SK-N-SH (cell line): ENCODE measurements around the gene MBNL1. TPM values are rescaled to one million over a fixed set of nuclear protein-coding genes. Genes with fewer than 3 reads are reported as not detected.

Experiments
- CTCF ChIA-PET: fragments of 300-600, 350-600 bp; formaldehyde crosslinking; extraction: SDS; loops from one replicate; lab custom pipeline; 2021; lab: Yijun Ruan, JAX
- POLR2A ChIA-PET: fragments of 350-600 bp; sonication (Branson Sonifier 250); formaldehyde crosslinking; extraction: SDS; loops from one replicate; lab custom pipeline; 2020; ENCODE audit warnings: antibody characterized with exemption, inconsistent platforms; lab: Yijun Ruan, JAX
- DNase-seq: peaks from one replicate; pipeline ENCODE4 v3.0.0; 2012
- H2AFZ ChIP-seq: fragments of 200-600 bp; sonication (generic); 2 replicates; pipeline ENCODE4 v1.8.1; 2016; ENCODE audit warnings: antibody characterized with exemption, mild to moderate bottlenecking, low read depth
- H3F3A ChIP-seq: fragments of 200-600 bp; sonication (generic); replicated peaks from 2 replicates; pipeline ENCODE3; 2016; ENCODE audit warnings: antibody characterized with exemption, mild to moderate bottlenecking; ENCODE audit not compliant: insufficient read depth
- H3K27ac ChIP-seq, 2 experiments: fragments of 200-500 bp in 1 of 2; fragments of 200-600 bp in 1 of 2; sonication (Bioruptor generic) in 1 of 2; sonication (generic), shearing (Covaris generic) in 1 of 2; 2 replicates each; pipeline versions ENCODE4 v1.5.1 to v1.6.1; 2014 to 2016; ENCODE audit warnings: low read depth in 2 of 2, inconsistent platforms in 1 of 2, low read length in 1 of 2, mild to moderate bottlenecking in 1 of 2, mixed read lengths in 1 of 2
- H3K27me3 ChIP-seq: fragments of 200-600 bp; sonication (generic), shearing (Covaris generic); 2 replicates; pipeline ENCODE4 v1.6.1; 2016; ENCODE audit warnings: mixed run types; ENCODE audit not compliant: insufficient read depth
- H3K36me3 ChIP-seq, 2 experiments: fragments of 200-500 bp in 1 of 2; fragments of 200-600 bp in 1 of 2; sonication (Bioruptor generic) in 1 of 2; sonication (generic) in 1 of 2; replicated peaks in 1 of 2; 2 replicates each; pipeline versions ENCODE3 to v1.5.1; 2014 to 2016; ENCODE audit warnings: low read length in 1 of 2, mild to moderate bottlenecking in 1 of 2; ENCODE audit not compliant: insufficient read depth in 2 of 2, control insufficient read depth in 1 of 2
- H3K4me1 ChIP-seq, 2 experiments: fragments of 200-500 bp in 1 of 2; fragments of 200-600 bp in 1 of 2; sonication (Bioruptor generic) in 1 of 2; sonication (generic), shearing (Covaris generic) in 1 of 2; 2 replicates each; pipeline versions ENCODE4 v1.5.1 to v1.6.1; 2014 to 2016; ENCODE audit warnings: low read depth in 1 of 2, low read length in 1 of 2, mixed run types in 1 of 2; ENCODE audit not compliant: insufficient read depth in 2 of 2, control insufficient read depth in 1 of 2
- H3K4me2 ChIP-seq: fragments of 200-600 bp; sonication (generic), shearing (Covaris generic); 2 replicates; pipeline ENCODE4 v1.6.1; 2017; ENCODE audit warnings: mixed run types
- H3K4me3 ChIP-seq, 2 experiments: fragments of 200-500 bp in 1 of 2; fragments of 200-600 bp in 1 of 2; sonication (Bioruptor generic) in 1 of 2; sonication (generic), shearing (Covaris generic) in 1 of 2; 2 replicates each; pipeline versions ENCODE4 v1.5.1 to v1.8.1; 2014 to 2016; ENCODE audit warnings: low read depth in 2 of 2, inconsistent platforms in 1 of 2, low read length in 1 of 2, mild to moderate bottlenecking in 1 of 2, mixed read lengths in 1 of 2, moderate library complexity in 1 of 2
- H3K79me2 ChIP-seq: fragments of 200-600 bp; sonication (generic); 2 replicates; pipeline ENCODE4 v1.8.1; 2017; ENCODE audit warnings: mild to moderate bottlenecking; ENCODE audit not compliant: insufficient read depth
- H3K9ac ChIP-seq: fragments of 200-600 bp; sonication (generic); 2 replicates; pipeline ENCODE4 v1.6.1; 2017; ENCODE audit warnings: mixed run types
- H3K9me2 ChIP-seq: fragments of 200-600 bp; sonication (generic); 2 replicates; pipeline ENCODE4 v1.6.1; 2017; ENCODE audit warnings: mixed run types
- H3K9me3 ChIP-seq: fragments of 200-600 bp; sonication (generic); 2 replicates; pipeline ENCODE4 v1.6.1; 2017; ENCODE audit warnings: mixed run types, mild to moderate bottlenecking, moderate library complexity
- H4K20me1 ChIP-seq: fragments of 200-600 bp; sonication (generic); 2 replicates; pipeline ENCODE4 v1.6.1; 2017; ENCODE audit warnings: mild to moderate bottlenecking, mixed run types; ENCODE audit not compliant: insufficient read depth
- EP300 ChIP-seq, 2 experiments: IDR thresholded peaks; 2 replicates each; pipeline versions ENCODE4 v1.4.0 to v1.6.1; 2012; ENCODE audit warnings: borderline replicate concordance in 1 of 2, low read depth in 1 of 2, low read length in 1 of 2
- EZH2phosphoT487 ChIP-seq: fragments of 200-600 bp; sonication (generic); IDR thresholded peaks from 2 replicates; pipeline ENCODE4 v1.6.1; 2017; ENCODE audit warnings: low read depth, mixed run types, mild to moderate bottlenecking, antibody characterized with exemption, moderate library complexity, borderline replicate concordance
- IRF3 ChIP-seq: fragments of 150-350 bp; IDR thresholded peaks from 2 replicates; pipeline ENCODE4 v1.6.1; 2016; ENCODE audit warnings: mild to moderate bottlenecking, low read depth, low read length
- MAX ChIP-seq: IDR thresholded peaks from 2 replicates; pipeline ENCODE4 v1.4.0; 2012; ENCODE audit warnings: low read depth
- MEF2A ChIP-seq: IDR thresholded peaks from 2 replicates; pipeline ENCODE4 v1.4.0; 2012; ENCODE audit warnings: low read depth, borderline replicate concordance
- NFIC ChIP-seq: IDR thresholded peaks from 2 replicates; pipeline ENCODE4 v1.4.0; 2012; ENCODE audit warnings: borderline replicate concordance
- REST ChIP-seq: IDR thresholded peaks from 2 replicates; pipeline ENCODE4 v1.6.1; 2012; ENCODE audit warnings: mild to moderate bottlenecking, low read depth, low read length, moderate library complexity
- TCF12 ChIP-seq: IDR thresholded peaks from 2 replicates; pipeline ENCODE4 v1.4.0; 2012
- YY1 ChIP-seq: IDR thresholded peaks from 2 replicates; pipeline ENCODE4 v1.4.0; 2012; ENCODE audit warnings: low read depth, mild to moderate bottlenecking
- WGBS: methylation state at CpG from one replicate; pipeline ENCODE4 v1.1.6; 2017; ENCODE audit warnings: low lambda C conversion rate; 5-methylcytosine and 5-hydroxymethylcytosine counted together
- polyA plus RNA-seq, 3 experiments: library from polyadenylated mRNA; depleted of rRNA; stranded (reverse); fragments of >200 nt; gene quantifications; 2 replicates each; pipeline ENCODE4 v1.2.3, GENCODE V29; 2012

Gene MBNL1
- polyA plus RNA-seq, 1 of the 3 experiments (the other 2 are of a cell fraction): 44.3 TPM

GRCh38 chr3:152282813-152283212, 14.1 kb downstream of the MBNL1 start:
- Histone ChIP-seq H3K4me3 (no peak overlapping the region), H3K4me1 (peaks cover 18 to 19% of the 10 kb centered on the region in 2 experiments; a peak in 3 of 4 replicates), H3K27me3 (no peaks in the 10 kb centered on the region), H3K4me2 (0 out of 2 replicates have a peak overlapping the region, but pooled peaks have one; percentile 18), H3K9ac (no peak overlapping the region), H2AFZ (no peak overlapping the region), H3K9me3 (no peaks in the 10 kb centered on the region), H3K27ac (peak overlapping the region; percentile 22 to 39), H3K36me3 (peaks cover 0 to 18% of the 10 kb centered on the region in 2 experiments), H4K20me1 (peaks cover 90% of the 10 kb centered on the region), H3K9me2 (no peaks in the 10 kb centered on the region), H3F3A (peaks cover 35% of the 10 kb centered on the region), H3K79me2 (peaks cover 97% of the 10 kb centered on the region)
- TF ChIP-seq YY1: no peak
- TF ChIP-seq IRF3: no peak
- TF ChIP-seq TCF12: no peak
- no peak for TF ChIP-seq MEF2A
- no peak for TF ChIP-seq REST
- no peak for TF ChIP-seq MAX
- TF ChIP-seq EZH2phosphoT487: no peak
- no peak for DNase-seq
- WGBS: 86% methylated on average over 1 of the region's 1 CpG
- ChIA-PET CTCF (interaction anchor here (2.5 kb wide), 1 partner anchor 10 kb away, joined by 13 read pairs; no protein-coding TSS in a partner anchor), POLR2A (interaction anchor here (0.8 kb wide), 1 partner anchor 14 kb away, joined by 3 read pairs; the partner anchor contains the start of gene MBNL1)

GRCh38 chr3:152283492-152284381, 15.0 kb downstream of the MBNL1 start:
- Histone ChIP-seq H3K4me3 (no peak overlapping the region), H2AFZ (no peak overlapping the region), H3K9me3 (no peaks in the 10 kb centered on the region), H3K27ac (peak overlapping the region; percentile 16 to 22; a peak in 3 of 4 replicates), H3F3A (peaks cover 37% of the 10 kb centered on the region), H3K4me1 (peaks cover 14 to 18% of the 10 kb centered on the region in 2 experiments; a peak in 3 of 4 replicates), H4K20me1 (peaks cover 90% of the 10 kb centered on the region), H3K9ac (no peak overlapping the region), H3K36me3 (peaks cover 0 to 18% of the 10 kb centered on the region in 2 experiments), H3K79me2 (peaks cover 97% of the 10 kb centered on the region), H3K9me2 (no peaks in the 10 kb centered on the region), H3K27me3 (no peaks in the 10 kb centered on the region), H3K4me2 (peak overlapping the region; percentile 18; the same call in 1 of the 2 replicates)
- no peak for DNase-seq
- ChIA-PET CTCF (interaction anchor here (1.8 to 2.5 kb wide), 2 partner anchors 8 to 11 kb away, joined by 5 to 13 read pairs; no protein-coding TSS in a partner anchor), POLR2A (interaction anchor here (0.8 kb wide), 1 partner anchor 15 kb away, joined by 3 read pairs; the partner anchor contains the start of gene MBNL1)
- TF ChIP-seq IRF3 (no peak), NFIC (0 out of 2 replicates have a peak, but pooled peaks have one; percentile 13), EP300 (IDR thresholded peaks at IDR 0.05; ENCODE audit: borderline replicate concordance in 1 of 2, low read depth in 1 of 2, low read length in 1 of 2) (no peak)
- 72% methylated on average over 2 of the region's 2 CpGs for WGBS
